Measurements from ENCODE around the gene LMNA.
"Not testable (repeated sequence)": the region's sequence is repeated elsewhere in the genome, so short reads cannot be mapped to it uniquely, and the experiment has no call there.

Gene LMNA

DNA sequence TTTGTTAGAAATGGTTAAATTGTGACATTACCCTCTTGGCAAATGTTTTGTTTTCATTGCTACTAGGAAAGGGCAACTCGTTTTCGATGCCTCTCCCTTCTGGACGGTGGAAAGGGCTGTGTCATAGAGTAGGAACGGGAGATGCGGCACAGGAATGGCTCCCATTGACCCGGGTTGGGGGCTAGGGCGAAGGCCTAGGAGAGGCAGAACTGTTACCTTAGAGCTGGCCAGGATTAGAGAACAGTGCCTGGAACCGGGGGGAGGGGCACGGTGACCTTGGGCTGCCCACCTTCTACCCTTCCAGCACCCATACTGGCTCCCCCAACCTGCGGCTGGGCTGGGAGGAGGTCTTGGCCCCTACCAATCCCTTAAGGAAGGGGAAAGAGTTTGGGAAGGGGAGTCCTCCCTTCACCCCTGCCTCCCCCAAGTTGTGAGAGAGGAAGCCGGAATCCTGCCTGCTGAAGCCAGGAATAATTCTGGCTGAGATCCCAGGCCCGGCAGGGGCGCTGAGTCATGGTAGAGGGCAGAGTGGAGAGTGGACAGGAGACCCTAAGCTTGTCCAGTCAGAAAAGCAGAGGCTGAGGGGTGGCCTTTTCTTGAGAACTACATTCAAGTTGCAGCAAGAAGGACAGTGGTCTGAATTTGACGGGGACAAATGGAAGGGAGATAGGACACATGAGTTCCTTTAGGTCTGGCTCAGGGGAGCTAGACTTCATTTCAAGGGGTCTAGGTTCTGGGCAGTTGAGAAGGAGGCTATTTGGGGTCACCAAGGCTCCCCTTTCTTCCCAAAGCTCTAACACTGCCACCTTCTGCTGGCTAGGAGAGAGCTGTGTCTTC is 8.2 kb downstream of the LMNA start:
- DNase-seq: peak; percentile 75

- peak; percentile 99 for DNase-seq
Observed at GRCh38 chr1:156123356-156124196, 9.1 kb downstream of the LMNA start.

DNA sequence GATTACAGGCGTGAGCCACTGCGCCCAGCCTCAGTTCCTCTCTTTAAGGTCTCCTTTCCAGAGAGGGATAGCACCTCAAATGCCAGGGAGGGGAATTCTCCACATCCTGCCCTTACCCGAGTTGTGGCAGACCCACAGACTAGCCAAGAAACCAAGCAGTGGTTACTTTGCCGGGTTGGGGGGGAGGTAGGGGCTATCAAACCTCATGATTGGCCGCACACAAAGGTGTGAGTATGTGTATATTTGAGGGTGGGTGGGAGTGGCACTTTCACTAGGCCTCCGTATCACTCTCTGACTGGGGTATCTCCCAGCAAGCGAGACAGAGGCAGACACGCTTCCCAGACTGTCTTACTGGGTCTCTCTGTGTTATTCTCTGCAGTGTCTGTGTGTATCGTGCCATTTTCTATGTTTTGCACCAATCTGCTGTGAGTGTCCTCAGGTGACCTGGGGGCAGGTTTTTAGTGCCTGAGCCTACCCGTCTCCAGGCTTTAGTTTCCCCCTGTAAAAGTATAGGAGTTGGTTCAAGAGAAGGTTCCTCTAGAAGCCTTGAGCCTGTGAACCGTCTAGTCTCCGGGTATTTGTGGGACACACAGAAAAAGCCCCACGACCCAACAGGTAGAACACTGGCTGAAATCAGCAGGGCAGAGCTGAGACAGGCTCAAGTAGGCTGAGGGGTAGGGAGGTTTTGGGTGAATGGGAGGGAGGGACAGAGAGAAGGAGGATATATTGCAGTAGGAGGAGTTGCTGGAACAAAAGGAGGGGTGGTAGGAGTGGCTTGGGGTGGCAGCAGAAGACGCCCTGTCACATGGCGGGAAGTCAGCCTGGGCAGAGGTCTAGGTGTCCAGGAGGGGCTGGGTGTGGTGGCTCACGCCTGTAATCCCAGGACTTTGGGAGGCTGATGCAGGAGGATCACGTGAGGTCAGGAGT is 10.3 kb downstream of the LMNA start:
- DNase-seq: peak; percentile 53

- not testable (repeated sequence) for DNase-seq
Observed at GRCh38 chr1:156125544-156125943, 11.0 kb downstream of the LMNA start.

DNA sequence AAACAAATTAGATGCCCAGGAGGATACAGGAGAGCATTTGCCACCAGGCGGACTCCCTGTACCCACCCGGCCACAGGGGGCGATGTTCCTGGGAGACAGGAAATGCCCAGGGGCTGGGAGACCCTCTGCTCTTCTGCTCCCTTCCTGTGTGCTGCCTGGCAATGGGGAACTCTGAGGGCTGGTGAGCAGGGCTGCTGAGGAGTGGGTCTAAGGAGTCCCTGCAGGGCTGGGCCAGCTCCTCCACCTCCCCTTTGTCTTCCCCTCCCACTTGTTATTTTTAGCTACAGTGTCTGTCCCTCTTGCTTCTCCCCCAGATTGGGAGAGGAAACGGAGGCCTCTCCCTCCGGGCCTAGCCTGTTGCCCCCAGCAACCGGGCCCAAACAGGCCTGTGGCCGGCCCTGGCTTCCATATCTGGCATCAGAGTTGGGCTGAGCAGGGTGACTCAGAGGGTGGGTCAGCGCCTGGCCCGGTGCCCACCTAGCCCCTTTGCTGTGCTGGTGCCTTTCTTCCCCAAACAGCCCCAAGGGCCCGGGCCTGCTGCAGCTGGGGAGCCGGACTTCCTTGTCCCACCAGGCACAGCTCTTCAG is 11.6 kb downstream of the LMNA start:
- DNase-seq: peak; percentile 65

GRCh38 chr1:156126630-156127534 is 12.4 kb downstream of the LMNA start:
- no peak for DNase-seq

DNA sequence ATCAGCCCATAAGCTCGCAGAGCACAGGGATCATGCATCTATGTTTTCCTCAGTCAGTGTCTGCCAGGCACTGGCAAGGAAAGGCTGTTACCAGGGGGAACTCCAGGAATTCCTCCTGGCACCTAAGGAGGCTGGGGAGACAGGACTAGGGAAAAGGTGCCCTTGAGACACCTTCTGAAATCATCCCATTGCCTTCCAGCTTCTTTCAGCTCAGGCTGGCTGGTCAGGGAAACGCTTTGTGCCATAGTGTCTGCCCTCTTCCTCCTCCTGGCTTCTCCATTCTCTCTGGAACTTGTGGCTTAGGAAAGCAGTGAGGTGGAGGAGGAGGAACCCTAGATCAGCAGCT is 13.8 kb downstream of the LMNA start:
- DNase-seq: no peak

GRCh38 chr1:156128654-156129597 is 14.4 kb downstream of the LMNA start:
- no peak for DNase-seq

- DNase-seq: peak; percentile 86
Observed at GRCh38 chr1:156129687-156130577, 15.4 kb downstream of the LMNA start.

DNA sequence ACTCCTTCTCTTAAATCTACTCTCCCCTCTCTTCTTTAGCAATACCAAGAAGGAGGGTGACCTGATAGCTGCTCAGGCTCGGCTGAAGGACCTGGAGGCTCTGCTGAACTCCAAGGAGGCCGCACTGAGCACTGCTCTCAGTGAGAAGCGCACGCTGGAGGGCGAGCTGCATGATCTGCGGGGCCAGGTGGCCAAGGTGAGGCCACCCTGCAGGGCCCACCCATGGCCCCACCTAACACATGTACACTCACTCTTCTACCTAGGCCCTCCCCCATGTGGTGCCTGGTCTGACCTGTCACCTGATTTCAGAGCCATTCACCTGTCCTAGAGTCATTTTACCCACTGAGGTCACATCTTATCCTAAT is 16.0 kb downstream of the LMNA start:
- DNase-seq: no peak

DNA sequence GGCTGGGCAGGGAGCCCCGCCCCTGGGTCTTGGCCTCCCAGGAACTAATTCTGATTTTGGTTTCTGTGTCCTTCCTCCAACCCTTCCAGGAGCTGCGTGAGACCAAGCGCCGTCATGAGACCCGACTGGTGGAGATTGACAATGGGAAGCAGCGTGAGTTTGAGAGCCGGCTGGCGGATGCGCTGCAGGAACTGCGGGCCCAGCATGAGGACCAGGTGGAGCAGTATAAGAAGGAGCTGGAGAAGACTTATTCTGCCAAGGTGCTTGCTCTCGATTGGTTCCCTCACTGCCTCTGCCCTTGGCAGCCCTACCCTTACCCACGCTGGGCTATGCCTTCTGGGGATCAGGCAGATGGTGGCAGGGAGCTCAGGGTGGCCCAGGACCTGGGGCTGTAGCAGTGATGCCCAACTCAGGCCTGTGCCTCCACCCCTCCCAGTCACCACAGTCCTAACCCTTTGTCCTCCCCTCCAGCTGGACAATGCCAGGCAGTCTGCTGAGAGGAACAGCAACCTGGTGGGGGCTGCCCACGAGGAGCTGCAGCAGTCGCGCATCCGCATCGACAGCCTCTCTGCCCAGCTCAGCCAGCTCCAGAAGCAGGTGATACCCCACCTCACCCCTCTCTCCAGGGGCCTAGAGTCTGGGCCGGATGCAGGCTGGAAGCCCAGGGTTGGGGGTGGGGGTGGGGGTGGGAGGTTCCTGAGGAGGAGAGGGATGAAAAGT is 20.4 kb downstream of the LMNA start:
- DNase-seq: no peak

DNA sequence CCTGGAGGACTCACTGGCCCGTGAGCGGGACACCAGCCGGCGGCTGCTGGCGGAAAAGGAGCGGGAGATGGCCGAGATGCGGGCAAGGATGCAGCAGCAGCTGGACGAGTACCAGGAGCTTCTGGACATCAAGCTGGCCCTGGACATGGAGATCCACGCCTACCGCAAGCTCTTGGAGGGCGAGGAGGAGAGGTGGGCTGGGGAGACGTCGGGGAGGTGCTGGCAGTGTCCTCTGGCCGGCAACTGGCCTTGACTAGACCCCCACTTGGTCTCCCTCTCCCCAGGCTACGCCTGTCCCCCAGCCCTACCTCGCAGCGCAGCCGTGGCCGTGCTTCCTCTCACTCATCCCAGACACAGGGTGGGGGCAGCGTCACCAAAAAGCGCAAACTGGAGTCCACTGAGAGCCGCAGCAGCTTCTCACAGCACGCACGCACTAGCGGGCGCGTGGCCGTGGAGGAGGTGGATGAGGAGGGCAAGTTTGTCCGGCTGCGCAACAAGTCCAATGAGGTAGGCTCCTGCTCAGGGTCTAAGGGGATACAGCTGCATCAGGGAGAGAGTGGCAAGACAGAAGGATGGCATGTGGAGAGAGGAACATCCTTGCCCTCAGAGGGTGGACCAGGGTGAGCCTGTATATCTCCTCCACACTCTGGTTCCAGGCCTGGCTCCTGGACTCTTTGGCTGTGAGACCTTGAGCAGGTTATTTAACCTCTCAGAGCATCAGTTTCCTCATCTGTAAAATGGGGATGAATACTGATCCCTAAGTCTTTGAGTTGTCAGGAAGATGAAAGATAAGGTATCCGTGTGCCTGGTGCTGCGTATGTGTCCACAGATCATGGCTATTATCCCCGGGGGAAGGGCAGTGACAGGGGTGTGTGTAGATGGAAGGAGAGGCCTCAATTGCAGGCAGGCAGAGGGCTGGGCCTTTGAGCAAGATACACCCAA is 21.7 kb downstream of the LMNA start:
- DNase-seq: no peak

DNA sequence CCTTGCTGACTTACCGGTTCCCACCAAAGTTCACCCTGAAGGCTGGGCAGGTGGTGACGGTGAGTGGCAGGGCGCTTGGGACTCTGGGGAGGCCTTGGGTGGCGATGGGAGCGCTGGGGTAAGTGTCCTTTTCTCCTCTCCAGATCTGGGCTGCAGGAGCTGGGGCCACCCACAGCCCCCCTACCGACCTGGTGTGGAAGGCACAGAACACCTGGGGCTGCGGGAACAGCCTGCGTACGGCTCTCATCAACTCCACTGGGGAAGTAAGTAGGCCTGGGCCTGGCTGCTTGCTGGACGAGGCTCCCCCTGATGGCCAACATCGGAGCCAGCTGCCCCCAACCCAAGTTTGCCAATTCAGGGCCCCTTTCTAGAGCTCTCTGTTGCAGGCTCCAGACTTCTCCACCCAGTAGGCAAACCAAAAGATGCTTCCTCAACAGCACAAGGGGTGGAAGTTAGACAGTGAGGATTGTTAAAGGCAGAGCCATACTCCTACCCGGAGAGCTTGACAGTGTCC is 22.5 kb downstream of the LMNA start:
- DNase-seq: no peak

- no peak for DNase-seq
Observed at GRCh38 chr1:156138458-156138867, 24.0 kb downstream of the LMNA start.

- DNase-seq: peak; percentile 42
Observed at GRCh38 chr1:156140879-156141707, 26.6 kb downstream of the LMNA start.
